SK-N-MC (cell line): Measurements from ENCODE around the gene CDH15.

Source experiments
- EZH2 ChIP-seq: fragments of 200-600 bp; sonication (generic); IDR thresholded peaks from one replicate; pipeline ENCODE4 v1.6.1; 2017; ENCODE audit warnings: antibody characterized with exemption
- FOXP2 ChIP-seq: optimal IDR thresholded peaks from 2 replicates; pipeline ENCODE3; 2011; ENCODE audit warnings: mild to moderate bottlenecking, moderate library complexity; ENCODE audit not compliant: insufficient read depth; ENCODE audit errors: extremely low read length, control extremely low read depth
- POLR2AphosphoS5 ChIP-seq: IDR thresholded peaks from 2 replicates; pipeline ENCODE4 v1.6.1; 2012; ENCODE audit warnings: mild to moderate bottlenecking, low read depth, low read length, borderline replicate concordance

GRCh38 chr16:89135166-89135565 lies 36.4 kb upstream of the CDH15 start:
- no peak for TF ChIP-seq POLR2AphosphoS5
- no peak for TF ChIP-seq EZH2
- TF ChIP-seq FOXP2: no peak
